ENCODE data around the gene HOTAIR. TPM values are rescaled to one million over a fixed set of nuclear protein-coding genes. Genes with fewer than 3 reads are reported as not detected.

The HOTAIR gene
- total RNA-seq, 1 experiment from 2014 or later: not detected

DNA sequence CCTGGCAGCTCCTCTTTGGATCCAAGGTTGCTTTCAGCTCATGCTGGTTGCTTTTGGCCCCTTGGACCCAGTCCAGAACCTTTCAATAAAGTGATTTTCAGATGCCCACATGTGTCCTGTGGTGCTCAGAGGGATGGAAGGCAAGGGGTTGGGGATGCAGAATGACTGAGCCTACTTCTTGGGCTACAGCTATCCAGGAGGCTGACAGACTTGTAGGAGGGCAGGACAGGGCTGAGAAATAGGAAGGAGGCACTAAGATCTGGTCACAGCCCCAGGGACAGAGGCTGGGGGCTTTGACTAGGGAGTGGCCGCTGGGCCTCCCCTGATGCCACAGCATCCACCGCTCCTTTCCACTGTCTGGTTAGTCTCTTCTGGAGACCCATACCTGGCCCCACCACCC is 3.1 kb downstream of the HOTAIR start:
- H3K79me2 ChIP-seq (ENCODE audit: insufficient read depth, low read length): no peaks in the 10 kb centered on the region
- peaks cover 99% of the 10 kb centered on the region for H3K27me3 ChIP-seq (ENCODE audit: insufficient read depth, low read length)
- no peak overlapping the region for H2BK15ac ChIP-seq (ENCODE audit: low read depth, low read length)
- no peaks in the 10 kb centered on the region for H3K9me3 ChIP-seq (ENCODE audit: control insufficient read depth, low read depth, low read length)
- H2BK20ac ChIP-seq (ENCODE audit: low read depth, low read length, poor library complexity, severe bottlenecking): no peak overlapping the region
- H3K9ac ChIP-seq (ENCODE audit: extremely low read depth, insufficient read length, low read length): no peak overlapping the region
- no peak overlapping the region for H2BK12ac ChIP-seq (ENCODE audit: insufficient read length, low read depth, low read length)
- no peaks in the 10 kb centered on the region for H3K23me2 ChIP-seq (ENCODE audit: insufficient read length, low read depth, low read length, poor library complexity, severe bottlenecking)
- H4K5ac ChIP-seq (ENCODE audit: insufficient read length, low read depth, low read length): no peak overlapping the region
- TF ChIP-seq, protein P1, sequence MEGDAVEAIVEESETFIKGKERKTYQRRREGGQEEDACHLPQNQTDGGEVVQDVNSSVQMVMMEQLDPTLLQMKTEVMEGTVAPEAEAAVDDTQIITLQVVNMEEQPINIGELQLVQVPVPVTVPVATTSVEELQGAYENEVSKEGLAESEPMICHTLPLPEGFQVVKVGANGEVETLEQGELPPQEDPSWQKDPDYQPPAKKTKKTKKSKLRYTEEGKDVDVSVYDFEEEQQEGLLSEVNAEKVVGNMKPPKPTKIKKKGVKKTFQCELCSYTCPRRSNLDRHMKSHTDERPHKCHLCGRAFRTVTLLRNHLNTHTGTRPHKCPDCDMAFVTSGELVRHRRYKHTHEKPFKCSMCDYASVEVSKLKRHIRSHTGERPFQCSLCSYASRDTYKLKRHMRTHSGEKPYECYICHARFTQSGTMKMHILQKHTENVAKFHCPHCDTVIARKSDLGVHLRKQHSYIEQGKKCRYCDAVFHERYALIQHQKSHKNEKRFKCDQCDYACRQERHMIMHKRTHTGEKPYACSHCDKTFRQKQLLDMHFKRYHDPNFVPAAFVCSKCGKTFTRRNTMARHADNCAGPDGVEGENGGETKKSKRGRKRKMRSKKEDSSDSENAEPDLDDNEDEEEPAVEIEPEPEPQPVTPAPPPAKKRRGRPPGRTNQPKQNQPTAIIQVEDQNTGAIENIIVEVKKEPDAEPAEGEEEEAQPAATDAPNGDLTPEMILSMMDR (conservative IDR thresholded peaks at IDR 0.05): no peak
- H2AK5ac ChIP-seq (ENCODE audit: insufficient read length, low read length): no peak overlapping the region
- H3K14ac ChIP-seq (ENCODE audit: insufficient read depth, low read length): no peak overlapping the region
- no peaks in the 10 kb centered on the region for H4K20me1 ChIP-seq (ENCODE audit: control insufficient read depth, insufficient read depth, insufficient read length)
- H3K23ac ChIP-seq (ENCODE audit: insufficient read length, low read depth, low read length): no peak overlapping the region
- H2BK120ac ChIP-seq (ENCODE audit: low read depth, low read length, poor library complexity, severe bottlenecking): no peak overlapping the region
- WGBS (ENCODE audit: extremely low coverage, insufficient read length, low lambda C conversion rate): no CpG with 5 or more reads among the region's 2 CpGs
- H3K4ac ChIP-seq (ENCODE audit: low read depth, low read length): no peak overlapping the region
- Mint-ChIP-seq H3K4me3 (no peak overlapping the region), H3K4me1 (peaks cover 14 to 22% of the 10 kb centered on the region in 2 experiments), H3K27me3 (ENCODE audit: low read depth) (peaks cover 100% of the 10 kb centered on the region), H3K27ac (no peak overlapping the region), H3K9me3 (peaks cover 8% of the 10 kb centered on the region in 2 experiments; a peak in 4 of 5 replicates), H3K36me3 (ENCODE audit: insufficient read depth in 1 of 3, low read depth in 3 of 3) (peaks cover 0 to 8% (median 3%) of the 10 kb centered on the region in 3 experiments; a peak in 3 of 7 replicates)
- no peak overlapping the region for H4K8ac ChIP-seq (replicated peaks; ENCODE audit: insufficient read length, low read depth, low read length)
- H2AFZ ChIP-seq (ENCODE audit: low read length): no peak overlapping the region
- no peak for DNase-seq
- H3K18ac ChIP-seq (ENCODE audit: insufficient read length, low read depth, low read length): no peak overlapping the region
- H4K91ac ChIP-seq (ENCODE audit: insufficient read length, low read depth, low read length): no peak overlapping the region
- no peak overlapping the region for H3K56ac ChIP-seq (ENCODE audit: insufficient read length, low read depth, low read length)
- no peak overlapping the region for H3K4me2 ChIP-seq (ENCODE audit: insufficient read depth, insufficient read length, low read length)
- no peak overlapping the region for H2BK5ac ChIP-seq (ENCODE audit: insufficient read length, low read length)
- H3T11ph ChIP-seq (ENCODE audit: low read length): no peak overlapping the region
- no peaks in the 10 kb centered on the region for H3K79me1 ChIP-seq (ENCODE audit: insufficient read depth, low read depth, low read length, poor library complexity, severe bottlenecking)
- H3K4me1 ChIP-seq (ENCODE audit: insufficient read depth, low read length): no peaks in the 10 kb centered on the region
- no peak overlapping the region for H3K27ac ChIP-seq (ENCODE audit: insufficient read length, low read depth, low read length)
